HG02798 (cell line): ENCODE measurements around the gene CKLF.
"Not testable (repeated sequence)": the region's sequence is repeated elsewhere in the genome, so short reads cannot be mapped to it uniquely, and the experiment has no call there.

Experiments
- ATAC-seq: cut with Tn5 transposase; IDR thresholded peaks from one replicate; pipeline ENCODE4 v1.9.1; 2021; ENCODE audit warnings: mild to moderate bottlenecking; ENCODE audit not compliant: unreplicated experiment, poor library complexity

The CKLF gene

DNA sequence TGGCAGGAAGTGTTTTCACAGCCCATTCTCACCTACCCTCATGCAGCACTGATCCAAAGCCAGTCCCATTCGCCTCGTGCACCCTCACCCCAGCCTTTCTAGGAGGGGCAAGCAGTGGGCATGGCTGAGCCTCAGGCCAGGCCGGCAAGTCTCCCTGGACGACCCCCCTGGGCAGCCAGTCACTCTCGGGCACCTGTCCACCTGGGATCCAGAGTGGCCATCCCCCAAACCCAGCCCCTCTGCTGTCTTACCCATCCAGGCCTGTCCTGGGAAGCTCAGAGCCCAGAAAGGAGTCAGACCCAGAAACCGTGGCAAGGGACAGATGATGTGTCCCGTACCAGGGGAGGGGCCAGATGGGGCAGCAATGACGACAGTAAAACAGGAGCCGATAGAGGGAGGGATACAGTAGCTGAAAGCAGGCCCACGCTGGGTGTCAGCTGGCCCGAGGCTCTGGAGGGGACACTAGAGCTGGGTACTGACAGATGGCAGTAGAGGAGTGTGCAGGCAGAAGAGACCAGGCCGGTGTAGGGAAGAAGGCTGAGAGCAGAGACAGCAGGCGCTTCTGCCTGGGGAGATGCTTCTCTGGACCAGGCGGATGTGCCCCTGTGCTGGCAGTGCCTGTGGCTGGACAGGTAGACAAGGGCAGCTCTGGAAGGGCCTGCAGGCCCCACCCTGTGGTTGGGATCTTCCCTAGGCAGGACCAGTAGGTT, 57.9 kb downstream of the CKLF start:
- ATAC-seq = no peak

DNA sequence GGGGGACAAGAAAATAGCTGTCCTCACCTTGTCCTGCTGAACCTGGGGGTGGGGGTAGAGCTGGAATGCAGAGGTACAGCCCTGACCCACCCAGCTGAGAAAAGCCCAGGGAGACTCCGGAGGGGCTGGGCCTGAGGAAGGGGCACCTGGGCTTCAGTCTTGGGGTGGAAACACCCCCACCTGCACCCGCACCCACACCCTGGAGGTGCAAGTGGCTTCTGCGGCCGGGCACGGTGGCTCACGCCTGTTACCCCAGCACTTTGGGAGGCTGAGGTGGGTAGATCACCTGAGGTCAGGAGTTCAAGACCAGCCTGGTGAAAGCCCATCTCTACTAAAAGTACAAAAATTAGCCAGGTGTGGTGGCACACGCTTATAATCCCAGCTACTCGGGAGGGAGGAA, 59.5 kb downstream of the CKLF start:
- not testable (repeated sequence) for ATAC-seq

DNA sequence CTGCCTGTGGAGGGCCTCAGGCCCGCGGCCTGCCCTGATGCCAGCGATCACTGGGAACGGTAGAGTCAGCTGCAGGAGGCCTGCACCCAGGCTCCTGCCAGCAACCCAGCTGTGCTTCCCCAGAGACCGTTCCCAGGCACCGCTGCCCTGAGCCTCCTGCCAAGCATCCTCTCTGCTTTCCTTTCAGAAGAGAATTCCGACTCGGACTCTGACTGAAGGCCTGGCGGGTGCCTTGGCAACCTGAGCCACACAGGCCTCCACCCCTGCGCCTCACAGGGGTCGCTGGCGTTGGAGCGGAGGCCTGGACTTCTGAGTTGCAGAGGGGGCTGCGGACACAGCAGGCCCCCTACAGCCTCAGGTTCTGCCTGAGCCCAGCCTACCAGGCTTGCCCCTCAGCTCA, 60.0 kb downstream of the CKLF start:
- ATAC-seq = no peak

DNA sequence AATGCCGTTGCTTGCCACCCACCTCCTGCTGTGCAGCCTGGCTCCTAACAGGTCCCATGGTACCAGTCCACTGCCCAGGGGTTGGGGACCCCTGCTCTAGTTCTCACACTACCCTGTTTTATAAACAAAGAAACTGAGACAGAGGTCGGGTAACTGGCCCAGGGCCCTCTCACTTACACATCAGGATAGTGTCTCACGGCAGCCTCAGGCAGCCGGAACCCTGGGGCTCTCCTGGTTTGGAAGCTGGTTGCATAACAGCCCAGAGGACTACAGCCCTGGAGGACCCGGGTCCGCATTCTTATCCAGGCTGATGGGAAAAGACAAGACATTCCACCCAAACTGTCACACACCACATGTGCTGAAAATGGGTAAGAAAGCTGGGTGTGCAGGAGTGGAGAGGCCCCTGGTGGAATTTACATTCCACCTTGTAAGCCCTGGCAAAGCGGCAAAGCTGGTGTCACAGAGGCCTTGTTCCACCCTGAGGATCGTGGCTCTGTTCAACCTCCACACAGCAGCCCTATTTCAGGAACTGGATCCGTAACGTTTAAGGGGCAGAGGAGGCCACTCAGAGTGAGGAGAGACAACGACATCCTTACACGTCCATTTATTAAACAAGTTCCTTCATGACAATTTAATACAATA, 61.9 kb downstream of the CKLF start:
- ATAC-seq = no peak
